HG03378 (cell line): ENCODE measurements around the gene ABHD16A.

Experiments
- ATAC-seq: cut with Tn5 transposase; IDR thresholded peaks from one replicate; pipeline ENCODE4 v1.9.1; 2021; ENCODE audit warnings: mild to moderate bottlenecking, moderate library complexity; ENCODE audit not compliant: unreplicated experiment

Gene ABHD16A

GRCh38 chr6:31702819-31703716, at the start of gene ABHD16A:
TSS of gene ABHD16A (minus strand) at chr6:31703324. CDS start at chr6:31703281, 43 bp downstream.
- peak; percentile 80 for ATAC-seq

GRCh38 chr6:31752739-31753319, 49.7 kb upstream of the ABHD16A start:
- no peak for ATAC-seq

DNA sequence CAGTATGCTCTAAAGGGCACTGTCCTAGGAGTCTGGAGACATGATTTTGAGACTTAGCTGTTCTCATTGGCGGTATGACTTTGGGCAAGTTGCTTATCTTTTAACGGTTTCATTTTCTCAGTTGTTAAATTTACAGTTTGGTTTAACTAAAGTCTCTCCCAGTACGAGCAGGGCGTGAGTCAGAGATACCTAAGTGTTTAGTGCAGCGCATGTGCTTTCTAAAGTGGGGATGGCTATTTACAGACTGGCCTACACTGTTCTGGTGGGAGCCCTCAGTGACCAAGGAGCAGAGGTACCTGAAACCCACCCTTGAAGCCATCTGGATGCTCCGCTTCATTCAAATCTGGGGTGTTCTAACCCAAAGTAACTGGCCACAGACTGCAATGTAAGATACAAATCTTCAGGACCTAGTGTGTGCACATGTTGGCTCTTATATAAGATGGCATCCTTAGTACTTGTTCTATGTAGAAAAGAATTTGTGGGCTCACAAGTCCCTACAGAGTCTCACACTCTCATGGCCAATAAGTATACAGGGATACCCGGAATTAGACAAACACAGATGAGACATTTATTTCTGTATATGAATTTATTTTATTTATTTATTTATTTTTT, 47.4 kb upstream of the ABHD16A start:
- no peak for ATAC-seq

DNA sequence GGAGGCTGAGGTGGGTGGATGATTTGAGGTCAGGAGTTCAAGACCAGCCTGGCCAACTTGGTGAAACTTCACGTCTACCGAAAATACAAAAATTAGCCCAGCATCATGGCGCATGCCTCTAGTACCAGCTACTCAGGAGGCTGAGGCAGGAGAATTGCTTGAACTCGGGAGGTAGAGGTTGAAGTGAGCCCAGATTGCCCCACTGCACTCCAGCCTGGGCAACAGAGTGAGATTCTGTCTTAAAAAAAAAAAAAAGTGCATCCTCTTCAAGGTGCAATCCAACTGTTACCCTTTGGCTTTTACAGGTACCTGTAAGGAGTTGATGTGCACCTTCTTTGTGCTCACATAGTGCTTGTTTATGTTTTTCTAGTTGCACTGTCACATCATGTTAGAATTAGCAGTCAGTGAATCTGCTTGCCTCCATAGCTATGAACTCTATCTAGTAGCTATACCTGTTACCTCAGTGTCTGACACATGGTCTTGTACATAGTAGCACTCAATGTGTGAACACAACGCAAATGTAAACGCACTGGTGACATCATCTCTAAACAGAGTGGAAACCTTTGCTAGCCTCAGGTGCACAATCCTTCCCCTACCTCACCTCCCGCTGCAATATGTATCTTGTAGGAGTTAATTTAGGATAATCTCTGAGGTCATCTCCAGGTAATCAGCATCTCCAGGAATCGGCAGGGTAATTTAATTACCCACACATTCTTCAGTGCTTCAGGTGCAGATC, 46.3 kb upstream of the ABHD16A start:
- ATAC-seq, result no peak

DNA sequence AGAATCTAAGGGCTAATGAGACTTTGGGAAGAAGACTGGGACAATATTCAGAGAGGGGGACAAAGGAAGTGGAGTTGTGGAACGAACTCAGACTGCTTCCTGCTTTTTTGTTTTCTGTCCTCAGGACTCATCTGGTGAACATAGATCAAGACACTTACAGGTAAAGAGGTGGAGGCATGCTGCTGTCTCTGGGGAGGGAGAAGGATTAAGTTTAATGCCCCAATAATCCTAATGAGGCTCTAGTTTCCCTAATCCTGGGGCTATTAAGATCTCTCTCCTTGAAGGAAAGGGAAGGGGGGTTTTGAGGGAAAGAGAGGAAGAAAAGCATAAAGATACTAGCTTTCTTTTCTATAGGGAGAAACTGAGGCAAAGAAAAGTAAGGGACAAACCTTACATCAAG, 41.3 kb upstream of the ABHD16A start:
- no peak for ATAC-seq

DNA sequence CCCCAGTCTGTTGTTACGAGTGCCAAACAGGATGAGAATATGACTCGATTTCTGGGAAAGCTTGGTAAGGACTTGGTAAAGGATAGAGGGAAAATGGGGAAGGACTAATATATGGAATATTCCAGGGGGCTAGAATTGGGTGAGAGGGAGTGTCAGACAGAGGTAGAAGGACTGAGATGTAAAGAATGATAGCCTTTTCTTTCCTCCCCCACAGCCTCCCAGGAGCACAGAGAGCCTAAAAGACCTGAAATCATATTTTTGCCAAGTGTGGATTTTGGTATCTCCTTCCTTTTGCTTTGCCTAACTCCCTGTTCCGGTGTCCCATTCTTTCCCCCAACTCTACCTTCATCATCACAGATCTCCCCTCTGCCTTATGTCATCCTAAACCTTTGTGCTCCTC, 39.8 kb upstream of the ABHD16A start:
- no peak for ATAC-seq

DNA sequence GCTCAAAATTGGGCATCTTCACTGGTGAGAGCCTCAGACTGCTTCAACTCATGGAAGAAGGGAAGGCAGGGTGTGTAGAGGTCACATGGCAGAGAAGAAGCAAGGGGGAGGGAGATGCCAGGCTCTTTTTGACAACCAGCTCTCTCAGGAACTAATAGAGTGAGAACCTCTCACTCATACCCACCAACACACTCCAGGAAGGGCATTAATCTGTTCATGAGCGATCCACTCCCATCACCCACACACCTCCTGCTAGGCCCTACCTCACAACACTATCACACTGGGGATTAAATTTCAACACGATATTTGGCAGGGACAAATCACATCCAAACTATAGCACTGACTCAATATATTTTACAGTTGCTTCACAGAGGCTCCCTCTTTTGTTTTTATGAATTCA, 38.7 kb upstream of the ABHD16A start:
- no peak for ATAC-seq

DNA sequence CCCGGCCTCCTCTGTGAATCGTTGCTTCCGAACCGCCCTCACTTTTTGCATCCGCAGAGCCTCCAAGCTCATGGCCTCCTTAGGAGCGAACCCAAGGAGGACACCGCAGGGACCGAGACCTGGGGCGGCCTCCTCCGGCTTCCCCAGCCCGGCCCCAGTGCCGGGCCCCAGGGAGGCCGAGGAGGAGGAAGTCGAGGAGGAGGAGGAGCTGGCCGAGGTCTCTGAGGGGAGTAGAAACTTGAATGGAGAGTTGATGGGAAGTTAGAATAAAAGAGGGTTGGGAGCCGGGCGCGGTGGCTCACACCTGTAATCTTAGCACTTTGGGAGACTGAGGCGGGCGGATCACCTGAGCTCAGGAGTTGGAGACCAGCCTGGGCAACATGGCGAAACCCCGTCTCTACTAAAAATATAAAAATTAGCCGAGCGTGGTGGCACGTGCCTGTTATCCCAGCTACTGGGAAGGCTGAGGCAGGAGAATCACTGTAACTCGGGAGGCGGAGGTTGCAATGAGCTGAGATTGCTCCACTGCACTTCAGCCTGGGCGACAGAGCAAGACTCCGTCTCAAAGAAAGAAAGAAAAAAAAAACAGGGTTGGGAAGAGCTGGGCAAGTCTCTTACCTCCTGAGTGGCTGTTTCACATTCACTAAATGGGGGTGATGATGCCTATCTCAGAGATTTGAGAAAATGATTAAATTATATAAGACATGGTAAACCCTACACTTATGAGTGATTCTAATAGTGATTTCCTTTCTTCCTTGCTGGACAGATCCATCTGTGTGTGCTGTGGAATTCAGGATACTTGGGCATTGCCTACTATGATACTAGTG, 37.5 kb upstream of the ABHD16A start:
- ATAC-seq, result no peak

DNA sequence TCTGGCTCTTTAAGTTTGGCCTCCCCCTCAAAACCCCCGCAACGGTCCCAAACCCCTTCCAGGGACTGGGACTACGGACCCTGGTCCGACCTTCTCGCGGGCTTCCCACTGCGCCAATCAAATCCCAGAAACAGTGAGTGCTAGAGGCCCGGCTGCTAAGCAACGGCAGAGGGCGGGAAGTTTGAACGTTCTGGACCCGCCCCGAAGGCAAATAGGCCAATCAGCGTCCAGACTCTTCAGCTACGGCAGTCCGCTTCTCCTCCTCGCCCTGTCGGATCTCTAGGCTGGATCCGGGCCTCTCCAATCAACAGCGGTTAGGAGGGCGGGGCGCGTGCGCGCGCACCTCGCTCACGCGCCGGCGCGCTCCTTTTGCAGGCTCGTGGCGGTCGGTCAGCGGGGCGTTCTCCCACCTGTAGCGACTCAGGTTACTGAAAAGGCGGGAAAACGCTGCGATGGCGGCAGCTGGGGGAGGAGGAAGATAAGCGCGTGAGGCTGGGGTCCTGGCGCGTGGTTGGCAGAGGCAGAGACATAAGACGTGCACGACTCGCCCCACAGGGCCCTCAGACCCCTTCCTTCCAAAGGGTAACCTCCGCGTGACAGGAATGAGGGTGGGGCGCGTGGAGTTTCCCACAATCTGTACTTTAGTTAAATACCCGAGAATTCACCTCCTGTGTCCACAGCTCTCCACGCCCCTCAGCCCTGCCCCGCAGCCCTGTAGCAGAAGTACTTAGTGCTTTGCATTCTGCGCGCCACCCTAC, 36.7 kb upstream of the ABHD16A start, which contains the start of gene MSH5:
MSH5 (plus strand) TSS at position 367 of the 758 bp plus-strand sequence. CDS start 462 bp downstream, outside the sequence.
- ATAC-seq, result peak; percentile 65

- ATAC-seq, result no peak
Measured at GRCh38 chr6:31737991-31738979, 35.2 kb upstream of the ABHD16A start.

- ATAC-seq, result no peak
Measured at GRCh38 chr6:31737315-31737990, 34.3 kb upstream of the ABHD16A start.

GRCh38 chr6:31736768-31737314, 33.7 kb upstream of the ABHD16A start:
- no peak for ATAC-seq

GRCh38 chr6:31736021-31736767, 33.1 kb upstream of the ABHD16A start, which contains the start of gene CLIC1:
TSS of gene CLIC1 (minus strand) at chr6:31736530. CDS start at chr6:31736300, 230 bp downstream.
- ATAC-seq, result no peak

DNA sequence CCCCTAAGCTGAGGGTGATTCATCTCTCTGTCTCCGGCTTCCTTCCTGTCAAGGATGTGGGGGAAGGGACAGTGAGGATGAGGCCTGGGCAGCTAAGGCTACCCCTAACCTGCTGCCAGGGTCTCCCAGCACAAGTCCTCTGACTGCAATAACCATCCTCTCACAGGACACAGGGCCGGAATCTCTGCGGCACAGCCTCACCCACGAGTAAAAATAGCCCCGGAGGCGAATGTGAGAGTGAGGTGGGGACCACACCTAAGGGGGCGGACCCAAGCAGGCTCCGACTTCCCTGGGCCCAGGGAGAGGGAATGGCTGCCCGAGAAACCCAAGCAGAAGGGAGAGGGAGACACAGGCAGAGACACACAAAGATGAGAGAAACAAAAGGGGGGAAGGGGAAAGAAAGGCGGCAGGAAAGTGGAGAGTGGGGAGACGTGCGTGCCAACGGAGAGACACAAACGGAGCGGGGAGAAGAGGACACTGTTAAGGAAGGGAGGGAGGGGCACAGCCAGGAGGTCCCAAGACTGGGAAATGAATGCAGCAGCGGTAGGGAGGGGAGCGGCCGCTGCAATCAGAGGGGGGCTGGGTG, 31.8 kb upstream of the ABHD16A start:
- no peak for ATAC-seq

DNA sequence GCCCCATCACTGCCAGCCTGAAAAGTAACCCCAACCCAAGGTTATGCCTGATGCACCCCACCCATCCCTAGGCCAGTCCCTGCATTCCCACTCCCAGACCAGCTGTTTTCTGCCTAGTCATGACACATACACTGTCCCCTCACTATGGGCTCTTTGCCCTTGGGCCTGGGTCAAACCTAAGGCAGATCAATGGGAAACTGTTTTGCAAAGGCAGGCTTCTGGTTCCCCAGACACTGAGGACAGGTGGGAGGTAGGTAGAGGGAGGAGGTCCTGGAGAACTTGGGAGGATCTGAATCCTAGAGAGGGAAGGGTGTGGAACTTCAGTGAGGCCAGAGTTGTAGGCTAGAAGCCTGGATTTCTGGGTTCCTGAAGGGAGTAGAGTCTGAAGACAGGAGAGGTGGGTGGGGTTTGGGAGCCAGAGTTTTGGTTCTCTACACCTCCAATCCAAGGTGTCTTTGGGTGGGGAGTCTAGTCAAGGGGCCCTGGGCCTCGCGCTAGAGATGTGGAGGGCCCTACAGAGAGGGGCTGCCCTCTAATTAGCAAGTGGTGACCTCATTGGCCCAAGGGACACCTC, 31.2 kb upstream of the ABHD16A start:
- no peak for ATAC-seq

DNA sequence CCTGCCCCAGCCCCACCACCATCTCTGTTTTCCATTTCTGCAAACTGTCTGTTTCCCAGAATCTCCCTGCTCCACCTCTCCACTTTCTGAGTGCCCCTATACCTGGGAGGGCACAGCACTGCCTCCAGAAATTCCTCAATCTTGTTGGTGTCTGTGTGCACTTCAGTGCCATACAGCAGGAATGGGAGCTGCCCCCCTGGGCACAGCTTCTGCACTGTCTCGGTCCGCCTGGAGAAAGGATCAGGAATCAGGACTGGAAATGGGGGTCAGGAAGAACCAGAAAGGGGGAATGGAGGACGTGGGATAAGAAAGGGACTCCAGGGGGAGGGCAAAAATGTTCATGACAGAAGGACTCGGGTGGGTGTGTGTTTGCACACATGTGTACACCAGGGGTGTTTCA, 30.6 kb upstream of the ABHD16A start:
- no peak for ATAC-seq
